Adrenal gland (tissue), 5 donors: Measurements from ENCODE around the gene PCDHGA6.

Experiments used
- POLR2A ChIP-seq, 2 donors: fragments of 450-650 bp; IDR thresholded peaks; one replicate each; pipeline ENCODE4 v1.6.1; 2017; ENCODE audit warnings: antibody characterized with exemption in 2 of 2, mild to moderate bottlenecking in 2 of 2, moderate library complexity in 1 of 2
- TF ChIP-seq, protein P1 (sequence below), 6 experiments: fragments of 450-650 bp in 4 of 6; fragments of 200-600 bp in 2 of 6; sonication (generic) in 1 of 6; IDR thresholded peaks; 1 replicate in 5 of 6; 2 replicates in 1 of 6; pipeline versions ENCODE4 v1.5.1 to v1.8.0; 2016 to 2021; ENCODE audit warnings: antibody characterized with exemption in 6 of 6, mild to moderate bottlenecking in 2 of 6, moderate library complexity in 1 of 6
- donor health status: DM: no; HTN: no; CAD: no.

- TF ChIP-seq, protein P1, sequence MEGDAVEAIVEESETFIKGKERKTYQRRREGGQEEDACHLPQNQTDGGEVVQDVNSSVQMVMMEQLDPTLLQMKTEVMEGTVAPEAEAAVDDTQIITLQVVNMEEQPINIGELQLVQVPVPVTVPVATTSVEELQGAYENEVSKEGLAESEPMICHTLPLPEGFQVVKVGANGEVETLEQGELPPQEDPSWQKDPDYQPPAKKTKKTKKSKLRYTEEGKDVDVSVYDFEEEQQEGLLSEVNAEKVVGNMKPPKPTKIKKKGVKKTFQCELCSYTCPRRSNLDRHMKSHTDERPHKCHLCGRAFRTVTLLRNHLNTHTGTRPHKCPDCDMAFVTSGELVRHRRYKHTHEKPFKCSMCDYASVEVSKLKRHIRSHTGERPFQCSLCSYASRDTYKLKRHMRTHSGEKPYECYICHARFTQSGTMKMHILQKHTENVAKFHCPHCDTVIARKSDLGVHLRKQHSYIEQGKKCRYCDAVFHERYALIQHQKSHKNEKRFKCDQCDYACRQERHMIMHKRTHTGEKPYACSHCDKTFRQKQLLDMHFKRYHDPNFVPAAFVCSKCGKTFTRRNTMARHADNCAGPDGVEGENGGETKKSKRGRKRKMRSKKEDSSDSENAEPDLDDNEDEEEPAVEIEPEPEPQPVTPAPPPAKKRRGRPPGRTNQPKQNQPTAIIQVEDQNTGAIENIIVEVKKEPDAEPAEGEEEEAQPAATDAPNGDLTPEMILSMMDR (IDR thresholded peaks at IDR 0.05) = no peak
- no peak for TF ChIP-seq POLR2A (IDR thresholded peaks at IDR 0.05)
These were observed 18.9 kb downstream of the PCDHGA6 start, which contains the start of gene PCDHGA8 for GRCh38 chr5:141392429-141393198.
